GM12801 (cell line): ENCODE data around the gene PHF2.

Experiments
- CTCF ChIP-seq: IDR thresholded peaks from one replicate; pipeline ENCODE4 v1.5.1; 2011; ENCODE audit warnings: control low read depth; ENCODE audit not compliant: insufficient read length; ENCODE audit errors: extremely low read depth

The PHF2 gene

GRCh38 chr9:93682155-93682968, 106.0 kb downstream of the PHF2 start:
- TF ChIP-seq CTCF: no peak

- no peak for TF ChIP-seq CTCF
Measured at GRCh38 chr9:93683331-93684134, 107.1 kb downstream of the PHF2 start.

GRCh38 chr9:93684161-93684765, 107.9 kb downstream of the PHF2 start:
- no peak for TF ChIP-seq CTCF

GRCh38 chr9:93684806-93685543, 108.6 kb downstream of the PHF2 start:
- TF ChIP-seq CTCF: no peak

GRCh38 chr9:93686127-93686879, 109.9 kb downstream of the PHF2 start:
- no peak for TF ChIP-seq CTCF

- no peak for TF ChIP-seq CTCF
Measured at GRCh38 chr9:93686880-93687236, 110.5 kb downstream of the PHF2 start.
